Measurements from ENCODE around the gene RAI1. TPM values are rescaled to one million over a fixed set of nuclear protein-coding genes. Genes with fewer than 3 reads are reported as not detected.

Gene RAI1
- polyA plus RNA-seq, 6 donors from 2014 or later = 1.9 to 3.8 (median 2.6) TPM

- H3K9me3 Mint-ChIP-seq = no peaks in the 10 kb centered on the region
- H3K27ac Mint-ChIP-seq = no peak overlapping the region
- H3K4me3 Mint-ChIP-seq = no peak overlapping the region
- DNase-seq (no peak), ATAC-seq (ENCODE audit: low read depth in 2 of 2) (no peak)
- H3K4me1 Mint-ChIP-seq = peaks cover 11 to 24% (median 22%) of the 10 kb centered on the region in 3 donors
- H3K36me3 Mint-ChIP-seq = no peaks in the 10 kb centered on the region
- H3K27me3 Mint-ChIP-seq = no peaks in the 10 kb centered on the region
Observed at GRCh38 chr17:17774009-17774881, 93.0 kb downstream of the RAI1 start.

DNA sequence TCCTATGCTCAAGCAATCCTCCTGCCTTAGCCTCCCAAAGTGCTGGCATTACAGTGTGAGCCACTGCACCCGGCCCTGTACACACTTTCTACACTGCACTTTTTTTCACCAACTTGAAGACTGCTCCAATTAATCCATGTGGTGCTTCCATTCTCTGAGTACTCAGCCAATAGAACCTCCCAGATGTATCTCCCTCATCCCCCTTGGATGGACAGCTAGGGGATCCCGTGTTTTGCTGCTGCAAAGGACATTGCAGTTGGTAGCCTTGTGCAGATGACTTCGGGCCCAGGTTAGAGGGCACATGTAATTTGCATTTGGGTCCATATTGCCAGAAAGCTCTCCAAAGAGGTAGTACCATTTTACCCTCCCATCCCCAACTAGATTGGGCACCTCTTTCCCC lies 95.6 kb downstream of the RAI1 start:
- no peaks in the 10 kb centered on the region for H3K36me3 Mint-ChIP-seq
- peak overlapping the region in 1 of 6 donors; percentile 39 for H3K27ac Mint-ChIP-seq
- H3K27me3 Mint-ChIP-seq = peaks cover 0 to 10% (median 9%) of the 10 kb centered on the region in 3 donors
- H3K4me3 Mint-ChIP-seq = peak overlapping the region in 1 of 8 donors; percentile 18
- H3K4me1 Mint-ChIP-seq = peaks cover 19 to 28% (median 21%) of the 10 kb centered on the region in 3 donors
- no peak for DNase-seq
- no peak for ATAC-seq (ENCODE audit: low read depth in 2 of 2)
- no peaks in the 10 kb centered on the region for H3K9me3 Mint-ChIP-seq

GRCh38 chr17:17778308-17779014 lies 97.2 kb downstream of the RAI1 start:
- no peak for ATAC-seq (ENCODE audit: low read depth in 2 of 2)
- no peak for DNase-seq
- Mint-ChIP-seq H3K4me3 (peak overlapping the region in 1 of 8 donors; percentile 18), H3K27ac (no peak overlapping the region), H3K9me3 (no peaks in the 10 kb centered on the region), H3K27me3 (peaks cover 0 to 11% (median 9%) of the 10 kb centered on the region in 3 donors), H3K4me1 (peaks cover 15 to 20% (median 17%) of the 10 kb centered on the region in 3 donors), H3K36me3 (no peaks in the 10 kb centered on the region)

- no peak for ATAC-seq (ENCODE audit: low read depth in 2 of 2)
- Mint-ChIP-seq H3K9me3 (no peaks in the 10 kb centered on the region), H3K4me3 (no peak overlapping the region), H3K27ac (peak overlapping the region in 1 of 6 donors; percentile 41), H3K4me1 (peaks cover 20 to 25% (median 21%) of the 10 kb centered on the region in 3 donors), H3K36me3 (no peaks in the 10 kb centered on the region), H3K27me3 (peaks cover 0 to 11% (median 9%) of the 10 kb centered on the region in 3 donors)
- DNase-seq = no peak
Observed at GRCh38 chr17:17779015-17779611, 97.9 kb downstream of the RAI1 start.

- peak overlapping the region in 1 of 6 donors; percentile 42 for H3K27ac Mint-ChIP-seq
- H3K27me3 Mint-ChIP-seq = peaks cover 0 to 11% (median 9%) of the 10 kb centered on the region in 3 donors
- H3K4me1 Mint-ChIP-seq = peaks cover 28 to 45% (median 35%) of the 10 kb centered on the region in 3 donors
- ATAC-seq (ENCODE audit: low read depth in 2 of 2) (no peak), DNase-seq (no peak)
- H3K36me3 Mint-ChIP-seq = no peaks in the 10 kb centered on the region
- peak overlapping the region in 7 of 8 donors; percentile 81 to 95 (median 86) for H3K4me3 Mint-ChIP-seq
- no peaks in the 10 kb centered on the region for H3K9me3 Mint-ChIP-seq
Observed at GRCh38 chr17:17780922-17781590, 99.8 kb downstream of the RAI1 start.

GRCh38 chr17:17781591-17782496 lies 100.6 kb downstream of the RAI1 start:
- H3K4me3 Mint-ChIP-seq = peak overlapping the region; percentile 81 to 95 (median 88)
- peaks cover 25 to 49% (median 39%) of the 10 kb centered on the region in 3 donors for H3K4me1 Mint-ChIP-seq
- peaks cover 0 to 11% (median 9%) of the 10 kb centered on the region in 3 donors for H3K27me3 Mint-ChIP-seq
- no peak for DNase-seq
- H3K9me3 Mint-ChIP-seq = no peaks in the 10 kb centered on the region
- H3K36me3 Mint-ChIP-seq = no peaks in the 10 kb centered on the region
- peak; percentile 28 to 29 for ATAC-seq (ENCODE audit: low read depth in 2 of 2)
- peak overlapping the region in 2 of 6 donors; percentile 54 to 62 for H3K27ac Mint-ChIP-seq

DNA sequence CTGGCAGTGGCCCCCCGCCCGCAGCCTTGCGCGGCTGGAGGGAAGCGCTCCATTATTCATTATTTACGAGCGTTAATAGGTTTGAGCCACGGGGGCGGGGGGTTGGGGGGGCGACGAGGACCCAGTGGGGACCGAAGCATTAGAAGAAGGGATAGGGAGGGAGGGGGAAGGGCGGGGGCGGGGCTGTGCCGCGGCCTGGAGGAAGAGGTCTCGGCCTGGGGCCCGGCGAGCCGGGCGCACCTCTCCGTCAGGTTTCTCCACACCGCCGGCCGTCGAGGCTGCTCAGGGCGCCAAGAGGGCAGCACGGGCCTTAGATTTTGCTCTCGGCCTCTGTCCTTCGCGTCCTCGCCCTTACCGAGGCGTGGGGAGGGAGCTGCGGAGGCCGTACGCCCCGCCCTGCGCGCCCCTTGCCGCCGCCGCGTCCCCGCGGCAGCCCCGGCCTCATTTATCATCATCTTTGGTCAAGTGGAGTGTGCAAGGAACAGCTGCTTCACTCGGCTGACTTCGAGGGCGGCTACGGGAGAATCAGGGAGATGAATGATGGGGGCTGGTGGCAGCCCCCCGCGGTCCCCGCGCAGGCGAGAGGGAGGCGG lies 101.4 kb downstream of the RAI1 start:
- H3K4me3 Mint-ChIP-seq = peak overlapping the region; percentile 76 to 95 (median 84)
- ATAC-seq (ENCODE audit: low read depth in 2 of 2) (no peak), DNase-seq (no peak)
- peaks cover 0 to 11% (median 9%) of the 10 kb centered on the region in 3 donors for H3K27me3 Mint-ChIP-seq
- no peaks in the 10 kb centered on the region for H3K9me3 Mint-ChIP-seq
- H3K36me3 Mint-ChIP-seq = no peaks in the 10 kb centered on the region
- no peak overlapping the region for H3K27ac Mint-ChIP-seq
- H3K4me1 Mint-ChIP-seq = peaks cover 25 to 43% (median 39%) of the 10 kb centered on the region in 3 donors

DNA sequence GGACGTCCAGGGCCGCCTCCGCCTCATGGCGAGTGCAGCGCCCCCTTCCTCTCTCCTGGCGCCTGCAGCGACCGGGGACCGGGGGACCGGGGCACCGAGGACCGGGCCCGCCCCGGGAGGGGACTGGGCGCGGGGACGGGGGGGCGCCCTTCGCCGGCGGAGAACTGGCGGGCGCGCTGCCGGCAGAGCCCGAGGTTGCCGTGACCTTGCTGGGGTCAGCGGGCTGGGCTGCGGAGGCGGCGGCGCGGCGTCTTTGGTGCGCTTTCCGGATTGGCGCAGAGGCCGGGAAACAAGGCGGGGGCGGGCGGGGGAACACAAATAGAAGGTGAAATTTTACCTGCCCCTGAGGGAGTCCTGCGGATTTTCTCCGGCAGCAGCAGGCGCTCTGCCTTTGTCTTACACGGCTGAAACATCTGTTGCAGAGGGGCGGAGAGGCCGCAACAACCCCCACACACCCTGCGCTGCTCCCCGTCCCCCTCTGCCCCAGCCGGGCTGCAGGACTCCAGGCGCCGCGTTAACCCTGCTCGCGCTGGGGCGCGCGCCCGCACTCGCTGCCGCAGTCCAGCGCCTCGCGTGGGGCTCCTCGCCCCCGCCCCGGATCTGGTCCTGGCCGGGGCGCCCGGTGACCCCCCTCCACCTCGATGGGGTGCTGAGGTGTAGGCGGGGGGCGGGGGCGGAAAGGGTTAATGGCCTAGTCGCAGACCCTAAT lies 102.0 kb downstream of the RAI1 start:
- Mint-ChIP-seq H3K9me3 (no peaks in the 10 kb centered on the region), H3K27ac (peak overlapping the region in 1 of 6 donors; percentile 86), H3K4me1 (peaks cover 25 to 43% (median 39%) of the 10 kb centered on the region in 3 donors)

DNA sequence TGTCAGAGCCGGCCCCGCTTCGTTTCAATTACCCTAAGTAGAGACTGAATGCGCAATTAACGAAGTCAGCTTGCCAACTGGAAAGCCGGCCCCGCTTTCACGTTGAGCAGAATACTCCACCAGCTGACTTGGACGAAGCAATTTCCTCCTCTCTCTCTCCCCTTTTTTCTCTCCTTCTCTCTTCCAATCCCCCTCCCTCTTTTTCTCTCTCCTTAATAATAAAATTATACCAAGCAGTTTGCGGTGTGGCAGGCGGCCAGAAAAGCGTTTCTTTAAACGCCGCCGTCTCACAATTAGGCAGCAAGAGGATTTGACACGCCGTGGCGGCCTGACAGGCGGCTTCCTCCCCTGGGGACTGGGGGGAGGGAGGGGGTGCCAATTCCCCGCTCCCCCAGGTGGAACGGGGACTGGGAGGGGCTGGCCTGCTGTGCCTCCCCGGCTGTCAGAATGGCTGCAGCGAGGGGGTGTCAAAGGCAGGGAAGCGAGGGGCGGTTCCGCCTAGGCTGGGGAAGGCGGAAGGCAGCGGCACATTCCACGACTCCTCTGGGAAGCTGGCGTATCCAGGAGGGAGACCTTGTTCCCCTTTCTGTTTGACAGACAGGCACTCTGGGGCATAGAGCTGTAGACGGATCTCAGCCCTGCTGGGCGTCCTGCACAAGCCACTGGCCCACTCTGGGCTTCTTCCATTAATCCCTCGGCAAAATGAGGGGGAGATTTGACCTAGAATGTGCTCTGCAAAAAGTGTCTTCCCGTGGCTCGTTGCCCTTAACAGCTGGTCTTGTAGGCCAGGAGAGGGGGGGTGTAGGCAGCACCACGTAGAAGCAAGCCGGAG lies 102.8 kb downstream of the RAI1 start:
- peak; percentile 74 to 78 for ATAC-seq (ENCODE audit: low read depth in 2 of 2)
- H3K36me3 Mint-ChIP-seq = no peaks in the 10 kb centered on the region
- H3K4me3 Mint-ChIP-seq = peak overlapping the region; percentile 84 to 95 (median 92)
- peak overlapping the region; percentile 74 to 97 (median 90) for H3K27ac Mint-ChIP-seq
- no peaks in the 10 kb centered on the region for H3K9me3 Mint-ChIP-seq
- DNase-seq = peak; percentile 78
- H3K4me1 Mint-ChIP-seq = peaks cover 29 to 50% (median 39%) of the 10 kb centered on the region in 3 donors
- peaks cover 0 to 11% (median 9%) of the 10 kb centered on the region in 3 donors for H3K27me3 Mint-ChIP-seq

More for the DNA sequence above, 102.0 kb downstream of the RAI1 start:
- Mint-ChIP-seq H3K27me3 (peaks cover 0 to 11% (median 9%) of the 10 kb centered on the region in 3 donors), H3K36me3 (no peaks in the 10 kb centered on the region), H3K4me3 (peak overlapping the region; percentile 84 to 95 (median 92))
- ATAC-seq (ENCODE audit: low read depth in 2 of 2) = peak; percentile 25 to 26
- DNase-seq = no peak

DNA sequence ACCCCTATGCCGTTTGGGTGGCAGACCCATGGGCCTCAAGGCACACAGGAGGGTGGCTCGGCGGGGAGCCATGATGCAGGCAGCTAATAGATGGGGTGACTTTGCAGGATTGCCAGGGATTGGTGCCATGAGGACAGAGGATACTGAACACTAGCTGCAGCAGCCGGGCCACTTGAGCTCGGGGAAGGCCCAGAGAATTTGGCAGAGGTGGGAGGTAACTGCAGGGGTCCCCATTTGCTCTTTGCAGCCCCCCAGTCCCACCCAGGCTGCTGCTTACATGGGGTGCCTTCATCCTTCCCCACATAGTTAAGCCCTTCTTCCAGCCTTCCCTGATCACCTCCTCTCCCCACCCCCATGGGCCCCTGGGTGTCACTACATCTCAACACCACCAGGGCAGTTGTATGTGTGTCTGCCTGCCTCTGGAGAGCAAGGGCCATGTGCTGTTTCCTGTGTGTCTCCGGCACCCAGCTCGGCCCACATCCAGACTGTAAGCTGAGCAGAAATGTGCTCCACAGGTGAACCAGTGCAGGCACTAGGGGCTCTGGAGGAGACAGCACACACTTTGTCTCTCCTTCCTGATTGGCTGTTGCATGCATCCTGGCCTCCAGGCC lies 103.5 kb downstream of the RAI1 start:
- no peaks in the 10 kb centered on the region for H3K9me3 Mint-ChIP-seq
- peak overlapping the region; percentile 84 to 95 (median 92) for H3K4me3 Mint-ChIP-seq
- H3K4me1 Mint-ChIP-seq = peaks cover 29 to 58% (median 39%) of the 10 kb centered on the region in 3 donors
- H3K27me3 Mint-ChIP-seq = peaks cover 0 to 11% (median 9%) of the 10 kb centered on the region in 3 donors
- DNase-seq = no peak
- H3K36me3 Mint-ChIP-seq = no peaks in the 10 kb centered on the region
- ATAC-seq (ENCODE audit: low read depth in 2 of 2) = peak; percentile 27 to 41
- peak overlapping the region in 3 of 6 donors; percentile 15 to 73 (median 64) for H3K27ac Mint-ChIP-seq
